ENCODE results near the gene TFF2. TPM values are rescaled to one million over a fixed set of nuclear protein-coding genes. Genes with fewer than 3 reads are reported as not detected.

TFF2 gene
- total RNA-seq, 4 donors from 2014 or later = not detected

DNA sequence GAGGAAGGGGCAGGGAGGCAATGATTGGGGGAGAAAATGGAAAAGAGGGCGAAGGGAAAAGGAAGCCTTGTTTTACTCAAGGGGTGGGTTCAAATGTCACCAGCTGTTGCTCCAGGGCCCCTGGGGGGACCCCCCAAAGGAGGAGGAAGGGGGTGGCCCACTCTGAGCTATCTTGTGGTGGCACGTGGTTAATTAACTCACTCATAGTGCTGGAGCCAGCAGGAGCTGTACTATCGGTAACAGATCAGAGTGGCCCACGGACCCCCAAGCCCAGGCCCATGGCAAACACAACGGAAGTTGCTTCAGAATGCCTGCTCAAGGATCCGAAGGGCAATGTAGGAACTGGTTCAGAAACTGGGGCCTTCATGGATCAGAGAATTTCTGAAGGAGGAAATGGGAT is 7.2 kb downstream of the TFF2 start:
- Histone ChIP-seq H3K4me1 (no peaks in the 10 kb centered on the region), H3K27ac (no peak overlapping the region), H3K36me3 (no peaks in the 10 kb centered on the region), H3K4me3 (no peak overlapping the region), H3K27me3 (no peaks in the 10 kb centered on the region), H3K9me3 (peaks cover 0 to 2% (median 0%) of the 10 kb centered on the region in 4 donors)
- WGBS, 2 donors = 83 to 94% methylated on average over 6 of the region's 6 CpGs
- no peak for DNase-seq (ENCODE audit: low spot score in 2 of 2)
- TF ChIP-seq, protein P1, sequence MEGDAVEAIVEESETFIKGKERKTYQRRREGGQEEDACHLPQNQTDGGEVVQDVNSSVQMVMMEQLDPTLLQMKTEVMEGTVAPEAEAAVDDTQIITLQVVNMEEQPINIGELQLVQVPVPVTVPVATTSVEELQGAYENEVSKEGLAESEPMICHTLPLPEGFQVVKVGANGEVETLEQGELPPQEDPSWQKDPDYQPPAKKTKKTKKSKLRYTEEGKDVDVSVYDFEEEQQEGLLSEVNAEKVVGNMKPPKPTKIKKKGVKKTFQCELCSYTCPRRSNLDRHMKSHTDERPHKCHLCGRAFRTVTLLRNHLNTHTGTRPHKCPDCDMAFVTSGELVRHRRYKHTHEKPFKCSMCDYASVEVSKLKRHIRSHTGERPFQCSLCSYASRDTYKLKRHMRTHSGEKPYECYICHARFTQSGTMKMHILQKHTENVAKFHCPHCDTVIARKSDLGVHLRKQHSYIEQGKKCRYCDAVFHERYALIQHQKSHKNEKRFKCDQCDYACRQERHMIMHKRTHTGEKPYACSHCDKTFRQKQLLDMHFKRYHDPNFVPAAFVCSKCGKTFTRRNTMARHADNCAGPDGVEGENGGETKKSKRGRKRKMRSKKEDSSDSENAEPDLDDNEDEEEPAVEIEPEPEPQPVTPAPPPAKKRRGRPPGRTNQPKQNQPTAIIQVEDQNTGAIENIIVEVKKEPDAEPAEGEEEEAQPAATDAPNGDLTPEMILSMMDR (IDR thresholded peaks at IDR 0.05) = no peak
- TF ChIP-seq POLR2A (IDR thresholded peaks at IDR 0.05) = no peak
- no peak for TF ChIP-seq EP300 (IDR thresholded peaks at IDR 0.05)

DNA sequence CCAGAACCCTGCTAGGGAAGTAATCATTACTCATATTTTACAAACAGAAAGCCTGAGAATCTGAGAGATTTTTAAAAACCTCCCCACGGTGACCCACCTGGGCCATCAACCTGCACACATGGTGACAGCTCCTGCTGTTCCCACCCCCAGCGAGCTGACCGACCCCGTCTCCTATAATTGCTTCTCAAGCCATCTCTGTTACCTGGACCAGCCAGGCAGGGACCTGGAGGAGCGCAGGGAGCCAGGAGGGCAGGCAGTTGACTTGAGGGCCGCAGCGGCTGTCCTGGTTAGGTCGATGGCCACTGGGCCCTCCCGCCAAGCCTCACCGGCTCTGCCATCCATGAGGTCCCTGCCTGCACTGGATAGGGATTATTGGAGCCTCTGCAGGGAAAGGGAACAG is 7.7 kb downstream of the TFF2 start:
- H3K27ac ChIP-seq = no peak overlapping the region
- no peak for TF ChIP-seq POLR2A (IDR thresholded peaks at IDR 0.05)
- TF ChIP-seq EP300 (IDR thresholded peaks at IDR 0.05) = no peak
- TF ChIP-seq, protein P1 (IDR thresholded peaks at IDR 0.05) = no peak
- no peak overlapping the region for H3K4me3 ChIP-seq
- H3K9me3 ChIP-seq = peaks cover 0 to 2% (median 0%) of the 10 kb centered on the region in 4 donors
- DNase-seq (ENCODE audit: low spot score in 2 of 2) = no peak
- peaks cover 0 to 3% (median 0%) of the 10 kb centered on the region in 4 donors for H3K4me1 ChIP-seq
- H3K27me3 ChIP-seq = no peaks in the 10 kb centered on the region
- WGBS, 2 donors = 79 to 80% methylated on average over 10 of the region's 10 CpGs
- H3K36me3 ChIP-seq = no peaks in the 10 kb centered on the region

DNA sequence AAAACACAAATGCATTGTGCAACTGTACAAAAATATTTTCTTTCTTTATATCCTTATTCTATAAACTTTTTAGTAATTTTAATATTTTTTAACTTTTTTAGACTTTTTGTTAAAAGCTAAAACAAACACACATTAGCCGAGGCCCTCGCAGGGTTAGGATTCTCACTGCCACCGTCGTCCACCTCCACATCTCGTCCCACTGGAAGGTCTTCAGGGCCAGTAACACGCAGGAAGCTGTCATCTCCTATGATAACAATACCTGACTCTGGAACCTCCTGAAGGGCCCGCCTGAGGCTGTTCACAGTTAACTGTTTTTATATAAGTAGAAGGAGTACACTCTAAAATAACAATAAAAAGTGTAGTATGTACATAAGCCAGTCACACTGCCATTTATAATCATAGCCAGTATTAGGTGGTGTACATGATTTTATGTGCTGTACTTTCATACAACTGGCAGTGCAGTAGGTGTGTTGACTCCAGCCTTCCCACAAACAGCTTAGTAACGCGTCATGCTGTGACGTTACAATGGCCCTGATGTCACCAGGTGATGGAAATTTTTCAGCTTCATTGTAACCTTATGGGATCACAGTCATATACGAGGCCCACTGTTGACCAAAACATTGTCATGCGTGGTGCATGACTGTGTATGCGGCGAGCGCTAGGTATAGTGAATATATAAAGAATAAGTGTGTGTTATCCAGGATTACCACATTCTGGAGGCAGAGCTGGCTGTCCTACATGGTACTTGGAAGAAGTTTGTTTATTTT is 8.8 kb downstream of the TFF2 start:
- H3K4me1 ChIP-seq = peaks cover 0 to 5% (median 0%) of the 10 kb centered on the region in 4 donors

DNA sequence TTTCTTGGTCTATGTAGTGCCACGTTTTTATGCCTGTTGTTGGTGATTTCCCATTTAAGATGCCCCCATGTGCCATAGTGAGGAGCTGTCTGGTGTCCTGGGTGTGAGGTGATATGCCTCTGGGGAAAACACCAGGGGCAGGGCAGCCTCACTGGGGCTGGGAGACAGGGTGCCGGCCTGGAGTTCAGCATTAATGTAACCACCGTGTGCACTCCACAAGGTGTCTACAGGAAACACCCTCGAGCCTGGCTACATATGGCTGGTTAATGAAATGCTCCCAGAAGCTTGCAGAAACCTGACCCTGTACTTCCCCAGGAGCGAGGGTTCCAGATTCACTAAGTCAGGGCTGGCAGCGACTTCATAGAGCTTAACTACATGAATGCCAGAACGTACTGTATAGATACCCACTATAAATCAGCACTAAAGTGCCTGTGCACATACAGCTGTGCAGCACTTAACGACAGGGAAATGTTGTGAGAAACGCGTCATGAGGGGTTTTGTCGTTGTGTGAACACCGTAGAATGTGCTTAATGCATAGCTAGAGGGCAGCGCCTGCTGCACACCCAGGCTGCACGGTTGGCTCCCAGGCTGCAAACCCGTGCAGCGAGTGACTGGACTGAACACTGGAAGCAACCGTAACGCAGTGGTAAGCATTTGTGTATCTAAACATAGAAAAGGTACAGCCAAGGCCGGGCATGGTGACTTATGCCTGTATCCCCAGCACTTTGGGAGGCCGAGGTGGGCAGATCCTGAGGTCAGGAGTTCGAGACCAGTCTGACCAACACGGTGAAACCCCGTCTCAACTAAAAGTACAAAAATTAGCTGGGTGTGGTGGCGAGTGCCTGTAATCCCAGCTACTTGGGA is 10.4 kb downstream of the TFF2 start:
- WGBS, 2 donors = 73 to 83% methylated on average over 24 of the region's 24 CpGs
- Histone ChIP-seq H3K4me1 (peaks cover 0 to 5% (median 0%) of the 10 kb centered on the region in 4 donors), H3K27ac (no peak overlapping the region), H3K36me3 (no peaks in the 10 kb centered on the region), H3K9me3 (no peaks in the 10 kb centered on the region), H3K4me3 (no peak overlapping the region), H3K27me3 (no peaks in the 10 kb centered on the region)
- no peak for DNase-seq (ENCODE audit: low spot score in 2 of 2)
- TF ChIP-seq EP300 (IDR thresholded peaks at IDR 0.05) (no peak), POLR2A (IDR thresholded peaks at IDR 0.05) (no peak)
- TF ChIP-seq, protein P1 (IDR thresholded peaks at IDR 0.05) = no peak

More for the DNA sequence above, 8.8 kb downstream of the TFF2 start:
- TF ChIP-seq EP300 (IDR thresholded peaks at IDR 0.05) = no peak
- TF ChIP-seq, protein P1 (IDR thresholded peaks at IDR 0.05) = no peak
- TF ChIP-seq POLR2A (IDR thresholded peaks at IDR 0.05) = no peak
- Histone ChIP-seq H3K36me3 (no peaks in the 10 kb centered on the region), H3K27me3 (no peaks in the 10 kb centered on the region), H3K4me3 (no peak overlapping the region), H3K27ac (no peak overlapping the region), H3K9me3 (no peaks in the 10 kb centered on the region)
- 92 to 94% methylated on average over 15 of the region's 15 CpGs for WGBS, 2 donors
- no peak for DNase-seq (ENCODE audit: low spot score in 2 of 2)
